HUDEP-2 (cell line): ENCODE results near the gene RHOH.
"Not testable (repeated sequence)": the region's sequence is repeated elsewhere in the genome, so short reads cannot be mapped to it uniquely, and the experiment has no call there.

ENCODE experiments used
- DNase-seq, 76 experiments: peaks; one replicate each; lab custom pipeline; 2025; ENCODE audit not compliant: unreplicated experiment in 76 of 76; lab: John Stamatoyannopoulos, UW

Gene RHOH

GRCh38 chr4:40256817-40257216 is 60.0 kb downstream of the RHOH start:
- no peak for DNase-seq

GRCh38 chr4:40258627-40259026 is 61.8 kb downstream of the RHOH start:
- no peak for DNase-seq

DNA sequence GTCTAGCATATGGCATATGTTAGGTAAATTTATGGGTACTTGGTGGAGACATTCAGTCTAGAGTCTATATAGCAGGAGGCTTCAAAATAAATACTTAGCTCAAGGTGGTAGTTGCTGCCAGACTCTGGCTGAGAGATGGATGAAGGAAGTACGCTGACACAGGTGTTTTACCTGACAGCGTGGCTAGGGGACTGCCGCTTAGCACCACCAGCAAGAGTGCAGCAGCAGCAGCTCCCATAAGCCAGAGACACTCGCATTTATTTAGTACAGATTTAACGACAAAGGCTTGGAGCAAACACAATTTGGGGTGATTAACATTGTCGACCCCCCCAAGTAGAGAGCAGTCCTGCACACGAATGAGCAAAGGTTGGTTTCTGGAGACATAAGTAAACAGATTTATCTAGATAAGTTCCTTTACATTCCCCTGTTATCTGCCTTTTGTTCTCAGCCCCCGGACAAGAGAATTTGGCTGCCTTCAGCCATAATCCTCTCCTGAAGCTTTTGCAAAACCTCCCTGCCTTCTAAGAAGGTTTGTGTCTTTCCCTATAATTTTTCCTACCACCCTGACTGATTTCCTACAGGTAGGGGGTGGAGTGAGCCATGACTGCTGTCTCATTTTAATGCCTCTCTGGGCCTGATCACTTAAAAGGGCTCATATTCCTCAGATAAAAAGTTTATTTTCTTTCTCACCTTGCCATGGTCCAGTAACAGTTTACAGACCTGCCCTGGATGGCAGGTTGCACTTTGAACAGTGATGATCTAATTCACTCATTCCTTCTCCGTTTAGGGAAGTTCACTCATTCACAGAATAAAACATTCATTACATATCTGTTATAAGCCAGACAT is 64.6 kb downstream of the RHOH start:
- no peak for DNase-seq

GRCh38 chr4:40262077-40262528 is 65.3 kb downstream of the RHOH start:
- DNase-seq, result no peak

- DNase-seq, result no peak
Observed at GRCh38 chr4:40262861-40263260, 66.0 kb downstream of the RHOH start.

DNA sequence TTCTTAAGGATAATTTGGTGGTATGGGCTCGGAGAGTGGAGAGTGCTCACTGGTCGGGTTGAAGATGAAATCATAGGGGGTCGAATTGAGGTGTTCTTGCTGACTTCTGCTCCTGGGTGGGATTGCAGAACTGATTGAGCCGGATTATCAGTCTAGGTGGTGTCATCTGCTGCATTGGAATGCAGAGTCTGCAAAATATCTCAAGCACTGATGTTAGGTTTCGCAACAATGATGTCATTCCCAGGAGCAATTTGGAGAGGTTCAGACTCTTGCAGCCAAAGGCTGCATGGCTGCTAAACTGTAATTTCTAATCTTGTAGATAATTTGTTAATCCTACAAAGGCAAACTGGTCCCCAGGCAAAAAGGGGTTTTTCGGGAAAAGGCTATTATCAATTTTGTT is 67.7 kb downstream of the RHOH start:
- DNase-seq, result no peak

- DNase-seq, result peak in 73 of 76 experiments; percentile 3 to 86 (median 57)
Observed at GRCh38 chr4:40264995-40265909, 68.4 kb downstream of the RHOH start.

DNA sequence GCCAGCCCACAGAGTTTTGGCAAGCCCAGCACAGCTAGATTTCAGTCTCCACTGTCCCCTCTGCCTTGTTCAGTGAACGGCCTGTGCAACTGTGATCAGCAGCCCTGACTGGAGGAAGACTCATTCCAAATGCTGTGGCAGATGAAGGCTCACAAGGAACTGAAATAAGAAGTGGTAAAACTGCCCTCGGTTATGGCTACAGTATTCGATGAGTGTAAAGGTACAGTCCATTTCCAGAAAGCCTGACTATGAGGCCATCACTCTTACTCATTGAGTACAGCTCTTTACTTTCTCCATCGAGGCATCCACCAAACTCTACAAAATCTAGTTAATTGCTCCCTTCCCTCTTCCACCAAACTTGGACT is 69.1 kb downstream of the RHOH start:
- DNase-seq, result peak in 1 of 76 experiments; percentile 5

GRCh38 chr4:40269133-40269532 is 72.3 kb downstream of the RHOH start:
- peak in 36 of 76 experiments; percentile 8 to 85 (median 57) for DNase-seq

DNA sequence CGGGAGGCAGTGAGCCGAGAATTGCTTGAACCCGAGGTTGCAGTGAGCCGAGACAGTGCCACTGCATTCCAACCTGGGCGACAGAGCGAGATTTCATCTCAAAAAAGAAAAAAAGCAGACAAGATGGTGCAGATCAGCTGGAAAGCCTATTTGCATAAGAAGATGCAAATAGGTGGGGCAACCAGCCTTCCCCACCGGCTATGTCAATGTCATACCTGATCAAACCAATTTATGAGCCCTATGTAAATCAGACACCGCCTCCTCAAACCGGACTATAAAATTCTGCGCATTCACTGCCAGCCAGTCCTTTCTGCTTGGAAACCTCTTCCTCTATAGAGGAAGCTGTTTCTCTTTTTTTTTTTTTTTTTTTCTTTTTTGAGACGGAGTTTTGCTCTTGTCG is 73.8 kb downstream of the RHOH start:
- DNase-seq, result no peak

- DNase-seq, result peak in 1 of 76 experiments; percentile 1
Observed at GRCh38 chr4:40275065-40275730, 78.4 kb downstream of the RHOH start.

GRCh38 chr4:40276546-40276945 is 79.7 kb downstream of the RHOH start:
- DNase-seq, result no peak

GRCh38 chr4:40280586-40280985 is 83.8 kb downstream of the RHOH start:
- no peak for DNase-seq

DNA sequence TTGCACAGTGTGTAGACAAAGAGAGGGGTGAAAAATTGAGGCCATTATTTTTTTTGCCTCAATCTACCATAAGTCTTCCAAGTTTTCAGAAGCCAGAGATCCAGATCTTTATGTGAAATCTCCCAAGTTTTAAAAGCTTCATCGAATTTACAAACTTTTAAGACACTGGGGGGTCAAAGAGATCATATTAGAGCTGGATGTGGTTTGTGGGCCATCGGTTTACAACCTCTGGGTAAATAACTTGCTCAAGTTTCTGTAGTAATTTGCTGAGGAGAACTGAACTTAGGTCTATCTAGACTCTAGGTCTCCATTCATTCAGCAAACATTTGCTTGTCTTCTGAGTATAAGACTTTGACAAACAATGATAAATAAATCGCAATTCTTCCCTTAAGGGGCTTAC is 84.3 kb downstream of the RHOH start:
- no peak for DNase-seq

- no peak for DNase-seq
Observed at GRCh38 chr4:40281913-40282312, 85.1 kb downstream of the RHOH start.

DNA sequence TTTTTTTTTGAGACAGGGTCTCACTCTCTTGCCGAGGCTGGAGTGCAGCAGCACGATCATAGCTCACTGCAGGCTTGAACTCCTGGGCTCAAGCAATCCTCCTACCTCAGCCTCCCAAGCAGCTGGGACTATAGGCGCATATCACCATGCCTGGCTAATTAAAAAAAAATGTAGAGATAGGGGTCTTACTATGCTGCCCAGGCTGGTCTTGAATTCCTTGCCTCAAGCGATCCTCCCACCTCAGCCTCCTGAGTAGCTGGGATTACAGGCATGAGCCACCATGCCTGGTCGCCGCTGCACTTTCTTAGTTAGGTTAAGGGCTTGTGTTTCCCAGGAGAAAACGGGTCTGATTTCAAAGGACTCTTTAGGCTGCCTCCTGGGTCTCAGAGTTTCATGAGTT is 86.0 kb downstream of the RHOH start:
- not testable (repeated sequence) for DNase-seq

DNA sequence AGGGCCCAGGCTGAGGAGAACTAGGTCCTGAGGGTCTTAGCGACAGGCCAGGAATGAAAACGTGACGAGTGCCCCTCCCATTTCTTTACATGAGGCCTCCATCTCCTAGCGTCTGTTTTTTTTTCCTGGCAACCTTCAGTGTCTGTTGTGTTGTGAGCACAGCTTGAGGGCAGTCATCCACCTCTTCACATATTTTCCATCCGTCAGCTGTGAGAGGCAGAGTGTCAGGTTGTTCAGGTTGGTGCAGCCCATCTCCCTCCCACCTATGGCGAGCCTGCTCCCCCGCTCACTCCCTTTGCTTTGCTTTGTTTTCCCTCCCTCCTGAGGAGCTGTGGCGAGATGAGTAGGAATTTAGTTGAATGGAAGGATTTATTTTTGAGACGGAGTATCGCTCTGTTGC is 86.6 kb downstream of the RHOH start:
- DNase-seq, result no peak

GRCh38 chr4:40283968-40284367 is 87.1 kb downstream of the RHOH start:
- DNase-seq, result no peak

DNA sequence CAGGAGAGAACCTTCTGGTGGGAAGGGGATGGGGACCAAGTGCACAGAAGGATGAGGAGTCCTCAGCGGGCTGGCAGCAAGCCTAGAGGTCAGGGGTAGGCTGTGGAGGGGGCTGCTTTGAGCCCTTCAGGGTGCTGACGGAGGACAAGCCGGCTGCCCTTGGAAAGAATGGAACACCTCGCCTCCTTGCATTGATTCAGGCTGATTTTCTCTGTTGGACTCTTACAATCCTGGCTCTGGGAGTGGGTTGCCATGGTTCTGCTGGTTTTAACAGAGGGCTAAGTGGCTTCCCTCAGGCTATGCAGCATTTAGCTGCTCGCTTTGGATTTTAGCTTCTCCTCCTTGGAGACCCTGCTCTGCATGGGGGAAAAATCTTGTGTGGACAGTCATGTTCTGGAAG is 88.9 kb downstream of the RHOH start:
- no peak for DNase-seq

DNA sequence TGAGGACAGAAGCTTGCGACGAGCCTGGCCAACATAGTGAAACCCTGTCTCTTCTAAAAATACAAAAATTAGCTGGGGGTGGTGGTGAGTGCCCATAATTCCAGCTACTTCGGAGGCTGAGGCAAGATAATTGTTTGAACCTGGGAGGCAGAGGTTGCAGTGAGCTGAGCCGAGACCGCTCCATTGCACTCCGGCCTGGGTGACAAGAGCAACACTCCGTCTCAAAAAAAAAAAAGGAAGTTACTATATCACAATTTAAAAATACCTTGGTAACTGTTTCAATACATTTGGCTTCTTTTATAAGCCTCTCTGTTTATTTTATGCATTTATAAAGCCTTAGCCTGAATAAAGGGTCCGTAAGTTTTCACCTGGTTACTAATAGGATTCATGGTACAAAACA is 91.7 kb downstream of the RHOH start:
- DNase-seq, result no peak
